Astrocyte of the cerebellum (primary cell): ENCODE data around the gene HIF3A.
"Not testable (repeated sequence)": the region's sequence is repeated elsewhere in the genome, so short reads cannot be mapped to it uniquely, and the experiment has no call there.

Experiments
- DNase-seq: peaks from one replicate; pipeline ENCODE4 v3.0.0-alpha.2; 2011; ENCODE audit warnings: low read depth
- H3K4me3 ChIP-seq: 2 replicates; pipeline ENCODE4 v1.5.1; 2011; ENCODE audit warnings: mild to moderate bottlenecking, low read depth, low read length, moderate library complexity
- in situ Hi-C: cut with HindIII; loops from 2 replicates; pipeline ENCODE4 v1.10.0; 2017; ENCODE audit warnings: low sequenced_read_pairs
- TF ChIP-seq, protein P1 (sequence below): IDR thresholded peaks from 2 replicates; pipeline ENCODE4 v1.5.1; 2012; ENCODE audit warnings: low read length, low read depth, moderate library complexity, mild to moderate bottlenecking; ENCODE audit errors: missing control alignments

HIF3A gene

DNA sequence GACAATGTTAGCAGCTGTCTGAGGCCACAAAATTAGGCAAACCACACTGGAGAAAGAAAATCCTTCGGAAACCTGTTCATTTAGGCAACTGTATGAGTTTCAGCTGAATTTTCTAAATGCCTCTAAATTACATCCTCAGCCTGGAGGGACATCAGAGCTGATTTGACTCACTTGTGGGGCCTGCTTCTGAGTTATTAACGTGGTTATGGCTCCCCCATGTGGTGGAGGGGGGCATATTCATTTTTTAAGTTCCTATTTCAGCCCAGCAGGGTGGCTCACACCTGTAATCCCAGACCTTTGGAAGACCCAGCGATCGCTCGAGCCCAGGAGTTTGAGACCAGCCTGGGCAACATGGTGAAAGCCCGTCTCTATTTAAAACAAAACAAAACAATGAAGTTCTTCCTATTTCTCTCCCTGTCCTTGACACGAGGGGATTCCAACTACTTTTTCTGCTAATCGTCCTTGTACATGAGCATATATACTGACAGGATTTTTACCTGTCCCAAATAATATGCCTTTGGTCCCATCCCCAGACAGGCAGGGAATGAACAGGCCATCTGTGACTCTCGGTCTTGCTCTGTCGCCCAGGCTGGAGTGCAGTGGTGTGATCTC lies 31.5 kb upstream of the HIF3A start:
- TF ChIP-seq, protein P1, sequence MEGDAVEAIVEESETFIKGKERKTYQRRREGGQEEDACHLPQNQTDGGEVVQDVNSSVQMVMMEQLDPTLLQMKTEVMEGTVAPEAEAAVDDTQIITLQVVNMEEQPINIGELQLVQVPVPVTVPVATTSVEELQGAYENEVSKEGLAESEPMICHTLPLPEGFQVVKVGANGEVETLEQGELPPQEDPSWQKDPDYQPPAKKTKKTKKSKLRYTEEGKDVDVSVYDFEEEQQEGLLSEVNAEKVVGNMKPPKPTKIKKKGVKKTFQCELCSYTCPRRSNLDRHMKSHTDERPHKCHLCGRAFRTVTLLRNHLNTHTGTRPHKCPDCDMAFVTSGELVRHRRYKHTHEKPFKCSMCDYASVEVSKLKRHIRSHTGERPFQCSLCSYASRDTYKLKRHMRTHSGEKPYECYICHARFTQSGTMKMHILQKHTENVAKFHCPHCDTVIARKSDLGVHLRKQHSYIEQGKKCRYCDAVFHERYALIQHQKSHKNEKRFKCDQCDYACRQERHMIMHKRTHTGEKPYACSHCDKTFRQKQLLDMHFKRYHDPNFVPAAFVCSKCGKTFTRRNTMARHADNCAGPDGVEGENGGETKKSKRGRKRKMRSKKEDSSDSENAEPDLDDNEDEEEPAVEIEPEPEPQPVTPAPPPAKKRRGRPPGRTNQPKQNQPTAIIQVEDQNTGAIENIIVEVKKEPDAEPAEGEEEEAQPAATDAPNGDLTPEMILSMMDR = peak; percentile 72
- peak; percentile 80 for DNase-seq
- in situ Hi-C loops = no loop called here
- H3K4me3 ChIP-seq = no peak overlapping the region

DNA sequence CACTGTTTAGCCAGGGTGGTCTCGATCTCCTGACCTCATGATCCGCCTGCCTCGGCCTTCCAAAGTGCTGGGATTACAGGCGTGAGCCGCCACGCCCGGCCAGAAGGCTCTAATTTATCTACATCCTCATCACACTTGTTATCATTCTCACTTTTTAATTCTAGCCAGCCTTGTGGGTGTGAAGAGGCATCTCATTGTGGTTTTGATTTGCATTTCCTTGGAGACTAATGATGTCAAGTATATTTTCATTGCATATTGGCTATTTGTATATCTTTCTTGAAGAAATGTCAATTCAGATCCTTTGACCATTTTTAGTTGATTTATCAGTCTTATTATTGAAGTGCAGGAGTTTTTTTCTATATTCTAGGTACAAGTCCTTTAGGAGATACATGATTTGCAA lies 27.7 kb upstream of the HIF3A start:
- TF ChIP-seq, protein P1 = no peak
- H3K4me3 ChIP-seq = no peak overlapping the region
- in situ Hi-C loops = no loop called here

GRCh38 chr19:46270521-46271256 lies 26.2 kb upstream of the HIF3A start:
- H3K4me3 ChIP-seq = no peak overlapping the region
- TF ChIP-seq, protein P1 = no peak
- no peak for DNase-seq
- in situ Hi-C loops = no loop called here

More for the DNA sequence above, 27.7 kb upstream of the HIF3A start:
- no peak for DNase-seq

GRCh38 chr19:46271481-46272197 lies 25.2 kb upstream of the HIF3A start:
- peak; percentile 95 for DNase-seq
- TF ChIP-seq, protein P1 = no peak
- in situ Hi-C loops = no loop called here
- H3K4me3 ChIP-seq = no peak overlapping the region

DNA sequence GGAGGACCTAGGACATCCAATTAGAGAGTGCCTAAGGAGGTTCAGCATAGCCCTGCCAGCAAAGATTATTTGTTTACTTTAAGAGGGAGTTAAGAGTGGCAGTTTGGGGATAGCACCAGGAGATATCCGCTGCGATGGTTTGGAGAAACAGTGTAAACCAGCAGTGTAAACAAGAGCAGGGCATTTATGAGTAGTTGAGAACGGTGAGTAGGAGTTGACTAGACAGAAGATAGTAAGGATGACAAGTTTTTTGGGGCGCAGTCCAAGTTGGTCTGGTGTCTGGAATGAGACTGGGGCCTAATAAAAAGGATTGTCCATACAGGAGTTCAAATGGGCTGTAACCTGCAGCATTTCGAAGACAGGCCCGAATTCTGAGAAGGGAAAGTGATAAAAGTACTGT lies 22.9 kb upstream of the HIF3A start:
- DNase-seq, H3K4me3 ChIP-seq, in situ Hi-C loops: not testable (repeated sequence)

GRCh38 chr19:46279177-46279576 lies 17.7 kb upstream of the HIF3A start:
- DNase-seq = no peak
- in situ Hi-C loops = no loop called here
- no peak overlapping the region for H3K4me3 ChIP-seq
- TF ChIP-seq, protein P1 = no peak

- TF ChIP-seq, protein P1 = no peak
Measured at GRCh38 chr19:46283771-46284170, 13.1 kb upstream of the HIF3A start.

More at GRCh38 chr19:46283771-46284170, 13.1 kb upstream of the HIF3A start:
- no peak for DNase-seq
- in situ Hi-C loops = no loop called here
- H3K4me3 ChIP-seq = no peak overlapping the region
